GM18520 (cell line): ENCODE measurements around the gene CNGA4.
"Not testable (repeated sequence)": the region's sequence is repeated elsewhere in the genome, so short reads cannot be mapped to it uniquely, and the experiment has no call there.

Experiments used
- ATAC-seq: cut with Tn5 transposase; IDR thresholded peaks from one replicate; pipeline ENCODE4 v1.9.1; 2021; ENCODE audit not compliant: unreplicated experiment

The CNGA4 gene

GRCh38 chr11:6224421-6224820, 14.5 kb upstream of the CNGA4 start:
- ATAC-seq = no peak

GRCh38 chr11:6225024-6225423, 13.9 kb upstream of the CNGA4 start:
- no peak for ATAC-seq

GRCh38 chr11:6225896-6226295, 13.0 kb upstream of the CNGA4 start:
- ATAC-seq = no peak

DNA sequence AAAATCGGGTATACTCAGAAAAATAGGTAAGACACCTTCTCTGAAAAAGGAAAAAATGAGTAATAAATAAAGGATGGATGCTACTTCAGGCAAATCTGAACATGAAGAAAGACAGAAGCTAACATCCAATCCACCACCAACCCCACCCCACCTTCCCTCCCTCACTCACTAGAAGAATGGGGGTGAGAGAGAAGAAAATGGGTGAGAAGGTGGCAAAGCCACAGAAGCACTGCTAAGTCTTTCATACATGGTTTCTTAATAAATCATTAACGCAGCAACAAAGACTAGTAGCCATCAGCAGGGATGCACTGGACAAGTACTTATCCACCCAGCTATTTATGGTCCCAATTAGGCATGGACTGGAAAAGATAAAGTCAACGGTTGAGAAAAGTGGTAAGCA, 10.4 kb upstream of the CNGA4 start:
- ATAC-seq = peak; percentile 37

GRCh38 chr11:6229911-6230310, 9.0 kb upstream of the CNGA4 start:
- no peak for ATAC-seq

- ATAC-seq = no peak
Observed at GRCh38 chr11:6232899-6233298, 6.0 kb upstream of the CNGA4 start.

DNA sequence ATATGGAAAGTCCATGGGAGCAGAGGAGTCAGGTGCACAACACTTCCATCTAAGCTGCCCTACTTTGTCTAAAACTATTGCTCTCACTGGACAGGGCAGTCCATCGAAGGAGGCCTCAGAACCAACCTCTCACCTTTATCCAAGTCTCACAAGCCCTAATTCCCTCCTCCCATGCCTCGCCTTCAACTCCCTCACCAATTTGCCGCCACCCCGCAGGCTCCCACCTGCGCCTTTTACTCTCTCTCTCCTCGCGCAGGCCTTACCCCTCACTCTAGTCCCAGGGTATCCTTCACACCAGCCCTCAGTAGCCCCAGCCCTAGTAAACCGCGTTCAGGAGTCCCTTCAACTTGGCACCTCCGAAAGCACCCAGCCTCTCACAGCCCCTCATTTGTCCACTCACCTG, 4.9 kb upstream of the CNGA4 start:
- ATAC-seq = no peak

DNA sequence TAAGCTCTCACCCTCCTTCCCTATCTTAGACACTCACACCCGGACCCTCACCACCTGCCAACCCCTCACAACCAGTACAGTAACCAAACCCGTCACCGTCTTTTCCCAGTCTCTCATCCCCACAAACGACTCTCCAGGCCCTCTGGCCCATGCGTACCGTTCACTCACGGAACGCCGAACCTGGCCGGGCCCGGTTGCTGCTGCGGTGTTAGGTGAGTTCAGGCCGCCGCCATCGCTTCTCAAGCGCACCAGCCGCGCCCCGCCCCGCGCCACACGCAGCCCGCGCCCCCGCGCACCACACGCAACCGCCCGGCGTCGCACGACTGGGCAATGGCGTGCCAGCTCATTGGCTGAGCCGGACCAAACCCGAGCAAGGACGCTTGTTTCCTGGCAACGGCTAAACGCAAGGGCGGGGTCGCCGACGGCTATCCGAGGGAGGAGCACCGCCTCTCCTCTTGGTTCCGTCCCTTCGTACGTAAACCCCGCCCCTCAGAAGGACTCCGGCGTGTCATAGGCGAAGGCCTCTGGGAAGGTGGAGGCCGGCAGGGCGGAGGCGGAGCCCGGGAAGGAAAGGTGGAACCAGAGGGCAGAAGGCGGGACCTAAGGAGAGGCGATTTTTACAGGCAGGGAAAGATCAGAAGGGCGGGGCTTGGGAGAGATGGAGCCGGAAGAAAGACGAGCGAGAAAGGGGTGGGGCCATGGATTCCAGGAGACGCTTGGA, 4.3 kb upstream of the CNGA4 start, which contains the start of gene FHIP1B:
TSS of gene FHIP1B (minus strand) at position 250 of the 721 bp plus-strand sequence. CDS start 10,120 bp downstream, outside the sequence.
- peak; percentile 96 for ATAC-seq

DNA sequence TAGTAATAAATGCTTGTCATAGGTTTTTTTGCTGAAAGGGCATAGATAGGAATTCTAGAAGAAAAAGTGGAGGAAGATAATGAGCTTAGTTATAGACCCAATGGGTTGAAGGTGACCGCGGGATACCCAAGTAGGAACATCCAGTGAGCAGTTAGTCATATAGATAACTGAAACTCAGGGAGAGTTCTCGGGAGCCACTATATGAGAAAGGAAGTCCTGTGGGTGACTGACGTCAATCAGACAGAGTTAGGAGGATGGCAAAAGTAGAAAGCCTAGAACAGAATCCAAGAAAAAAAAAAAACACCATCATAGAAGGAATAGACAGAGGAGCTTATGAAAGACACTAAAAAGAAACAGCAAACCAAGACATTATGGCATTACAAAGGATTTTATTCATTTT, 1.6 kb upstream of the CNGA4 start:
- ATAC-seq = no peak

GRCh38 chr11:6237761-6238302, 1.1 kb upstream of the CNGA4 start:
- ATAC-seq = no peak

GRCh38 chr11:6240139-6240538, 1.2 kb downstream of the CNGA4 start:
- no peak for ATAC-seq

GRCh38 chr11:6240781-6241180, 1.9 kb downstream of the CNGA4 start:
- no peak for ATAC-seq

DNA sequence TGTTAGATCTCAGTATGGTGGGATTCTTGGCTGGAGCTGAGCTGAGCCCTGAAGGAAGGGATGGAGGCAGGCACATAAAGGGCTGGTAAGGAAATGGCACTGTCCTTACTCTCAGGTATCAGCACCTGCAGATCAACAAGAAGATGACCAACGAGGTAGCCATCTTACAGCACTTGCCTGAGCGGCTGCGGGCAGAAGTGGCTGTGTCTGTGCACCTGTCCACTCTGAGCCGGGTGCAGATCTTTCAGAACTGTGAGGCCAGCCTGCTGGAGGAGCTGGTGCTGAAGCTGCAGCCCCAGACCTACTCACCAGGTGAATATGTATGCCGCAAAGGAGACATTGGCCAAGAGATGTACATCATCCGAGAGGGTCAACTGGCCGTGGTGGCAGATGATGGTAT, 2.4 kb downstream of the CNGA4 start:
- no peak for ATAC-seq

- no peak for ATAC-seq
Observed at GRCh38 chr11:6245536-6245935, 6.6 kb downstream of the CNGA4 start.

DNA sequence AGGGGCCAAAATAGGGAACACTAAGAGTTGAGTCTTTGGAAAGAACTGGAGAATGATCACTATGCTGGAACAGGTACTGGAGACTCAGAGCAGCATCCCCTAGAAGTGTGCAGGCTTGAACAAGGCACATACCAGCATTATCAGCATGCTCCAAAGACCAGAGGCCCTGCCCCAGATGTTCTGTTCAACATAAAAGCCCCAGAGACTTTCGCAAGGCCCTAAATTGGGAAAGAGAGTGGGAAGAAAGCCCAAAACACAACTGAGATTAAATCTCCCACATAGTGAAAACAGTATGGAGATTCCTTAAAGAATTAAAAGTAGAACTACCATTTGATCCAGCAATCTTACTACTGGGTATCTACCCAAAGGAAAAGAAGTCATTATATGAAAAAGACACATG, 9.4 kb downstream of the CNGA4 start:
- no peak for ATAC-seq

GRCh38 chr11:6248897-6249296, 10.0 kb downstream of the CNGA4 start:
- not testable (repeated sequence) for ATAC-seq

- no peak for ATAC-seq
Observed at GRCh38 chr11:6249770-6250555, 11.1 kb downstream of the CNGA4 start.

GRCh38 chr11:6251120-6251733, 12.3 kb downstream of the CNGA4 start:
- ATAC-seq = no peak

DNA sequence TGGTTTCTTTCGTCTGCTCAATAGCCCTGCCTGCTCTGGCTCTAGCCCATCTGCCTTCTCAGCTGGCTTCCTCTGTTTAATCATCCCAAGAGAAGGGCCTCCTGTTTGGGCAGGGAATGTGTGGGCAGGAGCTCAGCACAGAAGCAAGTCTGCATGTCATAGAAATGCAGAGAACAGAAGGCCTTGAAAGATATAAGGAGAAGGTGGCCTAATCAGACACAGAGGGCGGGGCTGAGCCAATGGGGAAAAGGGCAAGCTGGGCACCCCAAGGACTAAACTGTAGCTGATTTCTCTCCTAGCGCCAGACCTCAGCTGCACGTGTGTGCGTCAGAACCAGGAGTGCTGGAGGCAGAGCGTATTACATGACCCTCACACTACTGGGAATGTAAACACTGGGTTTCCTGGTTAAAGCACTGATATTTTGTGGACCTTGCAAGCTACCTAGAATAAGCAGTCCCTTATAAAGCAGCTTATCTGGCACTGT, 13.1 kb downstream of the CNGA4 start:
- no peak for ATAC-seq

DNA sequence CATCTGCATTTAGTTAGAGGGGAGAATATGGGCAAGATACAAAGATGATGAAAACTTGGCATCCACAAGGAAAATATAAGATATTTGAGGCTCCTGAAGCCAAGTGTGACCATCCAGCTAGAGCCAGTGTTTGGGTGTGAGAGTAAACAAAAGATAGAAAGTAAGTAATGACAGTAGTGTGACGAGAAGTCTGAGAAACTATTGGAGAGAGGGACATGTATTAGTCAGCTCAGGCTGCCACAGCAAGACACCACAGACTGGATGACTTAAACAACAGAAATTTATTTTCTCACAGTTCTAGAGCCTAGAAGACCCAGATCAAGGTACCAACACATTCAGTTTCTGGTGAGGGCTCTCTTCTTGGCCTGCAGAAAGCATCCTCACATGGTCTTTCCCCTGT, 14.3 kb downstream of the CNGA4 start:
- peak; percentile 64 for ATAC-seq

GRCh38 chr11:6258141-6258540, 19.3 kb downstream of the CNGA4 start:
- ATAC-seq = no peak
